CD4-positive, alpha-beta memory T cell (primary cell): ENCODE data around the gene DNAJC22. TPM values are rescaled to one million over a fixed set of nuclear protein-coding genes. Genes with fewer than 3 reads are reported as not detected.
"Not testable (repeated sequence)": the region's sequence is repeated elsewhere in the genome, so short reads cannot be mapped to it uniquely, and the experiment has no call there.

Experiments
- CTCF ChIA-PET: fragments of 350-600 bp; sonication (Branson Sonifier 250); formaldehyde crosslinking; loops from one replicate; lab custom pipeline; 2021; ENCODE audit warnings: inconsistent platforms; ENCODE audit not compliant: partially characterized antibody; lab: Charles Lee
- POLR2A ChIA-PET: fragments of 350-600 bp; sonication (Branson Sonifier 250); formaldehyde crosslinking; loops from one replicate; lab custom pipeline; 2021; ENCODE audit not compliant: partially characterized antibody; lab: Charles Lee
- DNase-seq, 5 donors: peaks; one replicate each; pipeline versions ENCODE4 v3.0.0 to v3.0.0-alpha.2; 2020 to 2022; ENCODE audit warnings: mixed read lengths in 1 of 5
- H3K27ac ChIP-seq: one replicate; pipeline ENCODE4 v1.7.0; 2013; ENCODE audit warnings: low read depth, low read length
- H3K27me3 ChIP-seq: 2 replicates; pipeline ENCODE4 v1.7.0; 2013; ENCODE audit warnings: mild to moderate bottlenecking, low read length, moderate library complexity; ENCODE audit not compliant: insufficient read depth
- H3K36me3 ChIP-seq: 2 replicates; pipeline ENCODE4 v1.7.0; 2013; ENCODE audit warnings: mild to moderate bottlenecking, low read length, moderate library complexity; ENCODE audit not compliant: insufficient read depth
- H3K4me1 ChIP-seq: 2 replicates; pipeline ENCODE4 v1.7.0; 2013; ENCODE audit warnings: mild to moderate bottlenecking, low read length, moderate library complexity; ENCODE audit not compliant: insufficient read depth
- H3K4me3 ChIP-seq, 2 donors: one replicate each; pipeline ENCODE4 v1.7.0; 2013; ENCODE audit warnings: low read length in 2 of 2, mild to moderate bottlenecking in 1 of 2
- H3K9me3 ChIP-seq, 2 donors: one replicate each; pipeline ENCODE4 v1.7.0; 2013; ENCODE audit warnings: low read length in 2 of 2, control low read depth in 1 of 2; ENCODE audit not compliant: control insufficient read depth in 1 of 2
- H3K27ac Mint-ChIP-seq, 7 donors: one replicate each; pipeline ENCODE4 v1.8.0; 2020 to 2021; ENCODE audit warnings: mixed read lengths in 7 of 7, mild to moderate bottlenecking in 6 of 7, inconsistent platforms in 3 of 7, moderate library complexity in 3 of 7
- H3K27me3 Mint-ChIP-seq, 2 donors: one replicate each; pipeline ENCODE4 v1.8.0; 2020 to 2021; ENCODE audit warnings: mixed read lengths in 2 of 2
- H3K36me3 Mint-ChIP-seq, 2 donors: one replicate each; pipeline ENCODE4 v1.8.0; 2020 to 2021; ENCODE audit warnings: mixed read lengths in 2 of 2, inconsistent platforms in 1 of 2, mild to moderate bottlenecking in 1 of 2
- H3K4me1 Mint-ChIP-seq, 4 donors: one replicate each; pipeline ENCODE4 v1.8.0; 2020 to 2021; ENCODE audit warnings: mixed read lengths in 4 of 4, mild to moderate bottlenecking in 1 of 4
- H3K4me3 Mint-ChIP-seq, 8 donors: one replicate each; pipeline ENCODE4 v1.8.0; 2020 to 2021; ENCODE audit warnings: mixed read lengths in 8 of 8, mild to moderate bottlenecking in 7 of 8, moderate library complexity in 6 of 8, inconsistent platforms in 3 of 8
- H3K9me3 Mint-ChIP-seq, 8 donors: one replicate each; pipeline ENCODE4 v1.8.0; 2020 to 2021; ENCODE audit warnings: mixed read lengths in 8 of 8, mild to moderate bottlenecking in 5 of 8, inconsistent platforms in 3 of 8, moderate library complexity in 1 of 8
- intact Hi-C: fragments of 100-400 bp; cut with micrococcal nuclease; formaldehyde crosslinking; loops from one replicate; pipeline ENCODE4 v1.15.1; 2023
- polyA plus RNA-seq, 2 donors: library from polyadenylated mRNA; unstranded; fragments of 300-500 nt; fragmentation: Illumina TruSeq; gene quantifications; one replicate each; pipeline ENCODE4 v1.2.3, GENCODE V29; 2021
- total RNA-seq, 2 experiments: library from RNA; stranded (reverse); gene quantifications; one replicate each; pipeline ENCODE4 v1.2.3, GENCODE V29; 2021

DNAJC22 gene
- total and polyA plus RNA-seq, 4 experiments from 2014 or later = not detected

GRCh38 chr12:49330032-49330619 is 16.6 kb upstream of the DNAJC22 start:
- POLR2A ChIA-PET = interaction anchor here (0.5 kb wide), 1 partner anchor 239 kb away, joined by 3 read pairs; no protein-coding TSS in a partner anchor
- no peaks in the 10 kb centered on the region for H3K36me3 Mint-ChIP-seq

DNA sequence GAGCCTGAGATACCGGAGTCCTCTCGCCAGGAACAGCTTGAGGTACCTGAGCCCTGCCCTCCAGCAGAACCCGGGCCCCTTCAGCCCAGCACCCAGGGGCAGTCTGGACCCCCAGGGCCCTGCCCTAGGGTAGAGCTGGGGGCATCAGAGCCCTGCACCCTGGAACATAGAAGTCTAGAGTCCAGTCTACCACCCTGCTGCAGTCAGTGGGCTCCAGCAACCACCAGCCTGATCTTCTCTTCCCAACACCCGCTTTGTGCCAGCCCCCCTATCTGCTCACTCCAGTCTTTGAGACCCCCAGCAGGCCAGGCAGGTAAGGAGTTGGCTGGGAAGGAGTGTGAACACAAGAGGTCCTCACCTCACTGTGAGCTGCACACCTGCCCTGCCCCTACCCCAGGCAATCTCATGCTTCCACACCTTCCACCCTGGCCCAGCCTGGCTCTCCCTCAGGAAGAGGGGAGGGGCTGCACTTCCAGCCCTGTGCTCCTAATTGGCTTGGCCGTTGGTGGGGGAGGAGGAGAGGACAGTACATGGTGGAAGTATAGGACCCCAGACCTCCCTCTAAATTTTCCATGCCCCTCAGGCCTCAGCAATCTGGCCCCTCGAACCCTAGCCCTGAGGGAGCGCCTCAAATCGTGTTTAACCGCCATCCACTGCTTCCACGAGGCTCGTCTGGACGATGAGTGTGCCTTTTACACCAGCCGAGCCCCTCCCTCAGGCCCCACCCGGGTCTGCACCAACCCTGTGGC is 15.9 kb upstream of the DNAJC22 start:
- DNase-seq = no peak
- Mint-ChIP-seq H3K4me1 (peaks cover 9 to 12% (median 10%) of the 10 kb centered on the region in 4 donors), H3K9me3 (peaks cover 0 to 1% (median 0%) of the 10 kb centered on the region in 8 donors), H3K27ac (no peak overlapping the region), H3K4me3 (no peak overlapping the region), H3K36me3 (no peaks in the 10 kb centered on the region), H3K27me3 (peaks cover 27 to 35% of the 10 kb centered on the region in 2 donors)
- intact Hi-C loops = no loop called here
- Histone ChIP-seq H3K27ac (no peak overlapping the region), H3K27me3 (peaks cover 15% of the 10 kb centered on the region), H3K4me1 (peaks cover 3% of the 10 kb centered on the region), H3K9me3 (no peaks in the 10 kb centered on the region), H3K4me3 (no peak overlapping the region), H3K36me3 (no peaks in the 10 kb centered on the region)
- CTCF ChIA-PET = interaction anchor here (0.9 to 3.4 kb wide), 12 partner anchors 8 to 287 kb away, joined by 3 to 33 read pairs (median 4); partner anchors contain the start of genes DNAJC22 and TROAP
- POLR2A ChIA-PET = interaction anchor here (0.6 to 1.4 kb wide), 2 partner anchors 8 to 11 kb away, joined by 3 to 5 read pairs; partner anchors contain the start of gene TROAP

More at GRCh38 chr12:49330032-49330619, 16.6 kb upstream of the DNAJC22 start:
- Mint-ChIP-seq H3K4me1 (peaks cover 4 to 6% (median 5%) of the 10 kb centered on the region in 4 donors), H3K4me3 (no peak overlapping the region), H3K27me3 (peaks cover 21 to 29% of the 10 kb centered on the region in 2 donors), H3K27ac (no peak overlapping the region), H3K9me3 (peaks cover 0 to 1% (median 0%) of the 10 kb centered on the region in 8 donors)
- Histone ChIP-seq H3K4me3 (no peak overlapping the region), H3K4me1 (peaks cover 3% of the 10 kb centered on the region), H3K27ac (no peak overlapping the region), H3K27me3 (peaks cover 8% of the 10 kb centered on the region), H3K9me3 (no peaks in the 10 kb centered on the region), H3K36me3 (no peaks in the 10 kb centered on the region)
- CTCF ChIA-PET = interaction anchor here (1.5 to 2.8 kb wide), 3 partner anchors 12 to 41 kb away, joined by 4 to 10 read pairs (median 4); no protein-coding TSS in a partner anchor
- intact Hi-C loops = no loop called here
- no peak for DNase-seq

DNA sequence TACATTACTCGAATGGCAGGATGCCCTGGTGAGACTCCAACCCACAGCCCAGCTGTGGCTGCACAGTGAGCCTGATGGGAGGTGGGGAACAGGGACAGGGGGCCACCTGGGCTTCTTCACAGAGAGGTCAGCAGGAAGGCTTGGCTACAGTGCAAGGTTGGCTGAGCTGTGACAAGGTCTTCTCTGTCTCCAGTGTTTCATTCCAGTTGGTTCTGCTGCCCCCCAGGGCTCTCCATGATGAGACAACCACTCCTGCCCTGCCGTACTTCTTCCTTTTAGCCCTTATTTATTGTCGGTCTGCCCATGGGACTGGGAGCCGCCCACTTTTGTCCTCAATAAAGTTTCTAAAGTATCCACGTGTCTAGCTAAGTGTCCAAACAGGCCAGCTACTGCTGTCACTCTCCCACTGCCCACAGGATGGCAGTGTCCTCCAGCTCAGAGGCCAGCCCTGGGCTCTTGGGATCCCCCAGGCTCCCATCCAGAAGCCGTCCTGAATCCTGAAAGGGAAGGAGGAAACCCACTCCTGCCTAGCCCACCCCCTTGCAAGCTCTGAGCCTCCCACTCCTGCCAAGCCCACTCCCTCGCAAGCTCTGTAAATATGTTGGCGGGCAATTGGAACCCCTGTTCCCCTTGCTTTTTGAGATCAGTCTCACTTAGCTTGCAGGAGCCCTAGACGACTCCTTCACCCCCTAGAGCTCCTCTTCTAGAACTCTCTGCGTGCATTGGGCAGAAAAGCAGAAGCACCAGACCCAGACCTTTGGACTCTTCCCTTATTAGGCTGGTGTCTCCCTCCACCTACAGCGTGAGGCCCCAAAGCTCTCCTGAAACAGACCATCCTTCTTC is 15.1 kb upstream of the DNAJC22 start:
- Mint-ChIP-seq H3K9me3 (peaks cover 0 to 1% (median 0%) of the 10 kb centered on the region in 8 donors), H3K4me3 (no peak overlapping the region), H3K4me1 (peaks cover 9 to 12% (median 10%) of the 10 kb centered on the region in 4 donors), H3K27me3 (peaks cover 28 to 35% of the 10 kb centered on the region in 2 donors), H3K27ac (no peak overlapping the region), H3K36me3 (no peaks in the 10 kb centered on the region)
- peaks cover 20% of the 10 kb centered on the region for H3K27me3 ChIP-seq
- peaks cover 6% of the 10 kb centered on the region for H3K4me1 ChIP-seq
- H3K27ac ChIP-seq = no peak overlapping the region
- no peaks in the 10 kb centered on the region for H3K9me3 ChIP-seq
- ChIA-PET POLR2A (interaction anchor here (0.6 to 1.4 kb wide), 3 partner anchors 9 to 13 kb away, joined by 3 to 5 read pairs (median 3); partner anchors contain the start of gene TROAP), CTCF (interaction anchor here (0.6 to 3.4 kb wide), 15 partner anchors 9 to 288 kb away, joined by 3 to 33 read pairs (median 3); partner anchors contain the start of genes DNAJC22, PRPH and TROAP)
- DNase-seq = no peak
- H3K36me3 ChIP-seq = no peaks in the 10 kb centered on the region
- no peak overlapping the region for H3K4me3 ChIP-seq
- intact Hi-C loops = no loop called here

DNA sequence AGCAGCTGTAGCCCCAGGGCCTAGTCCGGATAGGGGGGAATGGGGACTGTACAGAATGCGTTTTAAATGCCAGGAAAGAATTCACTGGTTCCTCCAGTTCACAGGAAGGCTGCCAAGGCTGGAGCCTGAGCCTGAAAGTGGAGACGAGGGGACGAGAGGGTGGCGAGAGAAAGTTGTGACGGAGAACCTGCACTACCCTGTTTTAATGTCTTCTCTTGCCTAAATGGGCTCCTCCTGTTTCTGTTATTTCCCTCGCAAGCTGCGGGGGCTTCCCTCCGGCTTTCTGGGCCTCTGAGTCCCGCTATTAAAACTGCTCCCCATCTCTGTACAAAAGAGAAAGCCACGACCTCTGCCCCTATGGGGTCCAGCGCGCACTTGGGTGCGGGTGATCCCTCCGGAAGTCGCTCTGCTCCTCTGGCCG is 14.2 kb upstream of the DNAJC22 start:
- no peak overlapping the region for H3K27ac Mint-ChIP-seq
- H3K27me3 ChIP-seq = peaks cover 26% of the 10 kb centered on the region
- intact Hi-C loops = no loop called here
- peaks cover 14% of the 10 kb centered on the region for H3K4me1 ChIP-seq
- H3K4me3 ChIP-seq = no peak overlapping the region
- DNase-seq = no peak
- peaks cover 13 to 20% (median 16%) of the 10 kb centered on the region in 4 donors for H3K4me1 Mint-ChIP-seq
- H3K9me3 Mint-ChIP-seq = peaks cover 0 to 1% (median 0%) of the 10 kb centered on the region in 8 donors
- peaks cover 35 to 43% of the 10 kb centered on the region in 2 donors for H3K27me3 Mint-ChIP-seq
- H3K36me3 ChIP-seq = no peaks in the 10 kb centered on the region
- ChIA-PET CTCF (interaction anchor here (0.6 to 3.4 kb wide), 10 partner anchors 10 to 205 kb away, joined by 3 to 33 read pairs (median 5); partner anchors contain the start of genes DNAJC22, PRPH and TROAP), POLR2A (no interaction called here)
- no peaks in the 10 kb centered on the region for H3K36me3 Mint-ChIP-seq
- H3K9me3 ChIP-seq = no peaks in the 10 kb centered on the region
- H3K27ac ChIP-seq = no peak overlapping the region
- H3K4me3 Mint-ChIP-seq = peak overlapping the region in 1 of 8 donors; percentile 43

DNA sequence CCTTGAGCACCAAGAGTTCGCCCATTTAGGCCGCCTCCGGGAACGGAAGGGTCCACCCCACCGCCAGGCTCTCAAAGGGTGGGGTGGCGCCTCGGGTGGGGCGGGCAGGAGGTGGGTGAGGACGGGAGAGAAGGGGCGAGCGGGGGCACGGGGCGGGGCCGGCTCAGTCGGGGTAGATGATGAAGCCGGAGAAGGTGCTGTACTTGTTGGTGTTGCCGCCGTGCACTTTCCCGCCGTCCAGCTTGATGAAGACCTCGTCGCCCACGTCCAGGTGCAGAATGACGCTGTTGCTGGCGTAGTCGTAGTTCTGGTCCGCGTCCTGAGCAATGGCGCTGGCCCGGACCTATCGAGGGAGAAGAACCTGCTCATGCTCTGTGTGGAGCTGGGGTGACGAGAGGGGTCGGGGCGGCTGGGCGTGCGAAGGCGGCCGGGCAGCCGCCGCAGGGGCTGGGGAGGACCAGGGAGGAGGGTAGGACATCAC is 13.8 kb upstream of the DNAJC22 start:
- Mint-ChIP-seq H3K4me1 (peaks cover 16 to 25% (median 21%) of the 10 kb centered on the region in 4 donors), H3K4me3 (peak overlapping the region in 6 of 8 donors; percentile 25 to 67 (median 62)), H3K9me3 (peaks cover 0 to 1% (median 0%) of the 10 kb centered on the region in 8 donors), H3K27me3 (peaks cover 40 to 48% of the 10 kb centered on the region in 2 donors), H3K36me3 (no peaks in the 10 kb centered on the region), H3K27ac (no peak overlapping the region)
- no peaks in the 10 kb centered on the region for H3K9me3 ChIP-seq
- CTCF ChIA-PET = interaction anchor here (1.0 to 3.4 kb wide), 5 partner anchors 10 to 205 kb away, joined by 3 to 33 read pairs (median 10); partner anchors contain the start of genes DNAJC22 and PRPH
- H3K36me3 ChIP-seq = no peaks in the 10 kb centered on the region
- no peak overlapping the region for H3K4me3 ChIP-seq
- intact Hi-C loops = no loop called here
- DNase-seq = no peak
- no peak overlapping the region for H3K27ac ChIP-seq
- POLR2A ChIA-PET = no interaction called here
- H3K27me3 ChIP-seq = peaks cover 31% of the 10 kb centered on the region
- H3K4me1 ChIP-seq = peaks cover 19% of the 10 kb centered on the region

GRCh38 chr12:49333778-49334177 is 12.9 kb upstream of the DNAJC22 start:
- Mint-ChIP-seq H3K4me1 (peaks cover 16 to 32% (median 21%) of the 10 kb centered on the region in 4 donors), H3K27me3 (peaks cover 41 to 54% of the 10 kb centered on the region in 2 donors)
- H3K9me3 ChIP-seq, DNase-seq, intact Hi-C loops, H3K4me3 Mint-ChIP-seq, POLR2A ChIA-PET, H3K27ac ChIP-seq, H3K36me3 ChIP-seq, H3K4me3 ChIP-seq, H3K36me3 Mint-ChIP-seq, H3K9me3 Mint-ChIP-seq, H3K27ac Mint-ChIP-seq: not testable (repeated sequence)
- peaks cover 22% of the 10 kb centered on the region for H3K4me1 ChIP-seq
- CTCF ChIA-PET = interaction anchor here (0.7 to 3.4 kb wide), 5 partner anchors 9 to 179 kb away, joined by 3 to 33 read pairs (median 5); partner anchors contain the start of genes DNAJC22 and TROAP
- H3K27me3 ChIP-seq = peaks cover 37% of the 10 kb centered on the region
